ENCODE results near the gene UGT1A9. TPM values are rescaled to one million over a fixed set of nuclear protein-coding genes. Genes with fewer than 3 reads are reported as not detected.
"Not testable (repeated sequence)": the region's sequence is repeated elsewhere in the genome, so short reads cannot be mapped to it uniquely, and the experiment has no call there.

The UGT1A9 gene
- total and polyA plus RNA-seq, 8 donors = 0.73 to 7.0 (median 3.9) TPM; not detected in 5

DNA sequence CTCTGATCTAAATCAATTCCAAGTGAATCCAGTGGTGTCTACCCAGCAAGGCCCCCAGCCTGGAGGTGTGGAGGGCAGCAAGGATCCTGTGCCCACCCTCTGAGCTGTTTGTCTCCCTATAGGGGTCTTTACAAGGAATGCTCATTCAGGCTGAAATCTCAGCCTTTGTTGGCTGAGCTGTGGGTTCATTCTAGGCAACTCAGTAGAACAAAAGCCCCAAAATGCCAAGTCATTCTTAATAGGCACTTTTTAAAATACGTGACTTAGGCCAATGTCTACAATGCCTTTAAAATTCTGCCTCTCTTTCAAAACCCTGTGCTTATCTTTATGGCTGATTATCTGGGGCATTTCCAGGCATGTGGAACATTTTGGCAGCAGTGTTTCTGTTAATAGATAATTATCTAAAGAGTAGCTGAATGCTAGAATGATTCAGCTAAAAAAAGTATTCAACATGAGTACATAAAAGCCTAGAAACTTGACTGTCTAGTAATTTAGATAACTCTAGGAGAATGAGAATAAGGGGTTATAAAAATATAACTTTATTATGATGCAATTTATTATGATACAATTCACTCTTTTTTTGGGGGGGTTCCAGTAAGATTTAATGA, 28.4 kb downstream of the UGT1A9 start:
- Histone ChIP-seq H3K4me1 (peaks cover 0 to 13% (median 5%) of the 10 kb centered on the region in 4 donors), H3K27me3 (no peaks in the 10 kb centered on the region), H3K4me3 (no peak overlapping the region), H3K27ac (peak overlapping the region; percentile 37 to 79 (median 76)), H3K36me3 (no peaks in the 10 kb centered on the region), H3K9me3 (no peaks in the 10 kb centered on the region)
- WGBS, 5 donors = 15 to 46% (median 21%) methylated on average over 1 of the region's 1 CpG
- DNase-seq = peak; percentile 39 to 74
- intact Hi-C loops (cut with DNase I; ENCODE audit: low total_unique reads) = no loop called here
- TF ChIP-seq POLR2AphosphoS5 (IDR thresholded peaks at IDR 0.05) (peak in 2 of 3 donors; percentile 68 to 91), EP300 (IDR thresholded peaks at IDR 0.05) (no peak)

DNA sequence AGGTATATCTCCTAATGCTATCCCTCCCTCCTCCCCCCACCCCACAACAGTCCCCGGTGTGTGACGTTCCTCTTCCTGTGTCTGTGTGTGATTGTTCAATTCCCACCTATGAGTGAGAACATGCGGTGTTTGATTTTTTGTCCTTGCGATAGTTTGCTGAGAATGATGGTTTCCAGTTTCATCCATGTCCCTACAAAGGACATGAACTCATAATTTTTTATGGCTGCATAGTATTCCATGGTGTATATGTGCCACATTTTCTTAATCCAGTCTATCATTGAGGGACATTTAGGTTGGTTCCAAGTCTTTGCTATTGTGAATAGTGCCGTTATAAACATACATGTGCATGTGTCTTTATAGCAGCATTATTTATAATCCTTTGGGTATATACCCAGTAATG, 29.1 kb downstream of the UGT1A9 start:
- 84 to 93% (median 92%) methylated on average over 5 of the region's 5 CpGs for WGBS, 5 donors
- H3K27me3 ChIP-seq; H3K9me3 ChIP-seq; H3K36me3 ChIP-seq; DNase-seq; intact Hi-C loops (cut with DNase I; ENCODE audit: low total_unique reads); H3K4me3 ChIP-seq; H3K27ac ChIP-seq: not testable (repeated sequence)
- peaks cover 0 to 13% (median 6%) of the 10 kb centered on the region in 4 donors for H3K4me1 ChIP-seq

- WGBS, 5 donors = 22 to 33% (median 29%) methylated on average over 3 of the region's 3 CpGs
- H3K9me3 ChIP-seq = no peaks in the 10 kb centered on the region
These were observed 30.5 kb downstream of the UGT1A9 start for GRCh38 chr2:233702238-233702637.

GRCh38 chr2:233705911-233706506, 34.3 kb downstream of the UGT1A9 start:
- WGBS, 5 donors = 29 to 63% (median 42%) methylated on average over 4 of the region's 4 CpGs
- no peaks in the 10 kb centered on the region for H3K9me3 ChIP-seq
- H3K27me3 ChIP-seq = no peaks in the 10 kb centered on the region
- TF ChIP-seq CTCF (IDR thresholded peaks at IDR 0.05) (no peak), POLR2A (IDR thresholded peaks at IDR 0.05) (no peak), EP300 (IDR thresholded peaks at IDR 0.05) (no peak), POLR2AphosphoS5 (IDR thresholded peaks at IDR 0.05) (peak in 2 of 3 donors; percentile 38 to 61)
- peak; percentile 10 to 91 for DNase-seq
- peak overlapping the region; percentile 45 to 74 (median 71) for H3K27ac ChIP-seq
- H3K4me1 ChIP-seq = peaks cover 6 to 37% (median 8%) of the 10 kb centered on the region in 4 donors
- intact Hi-C loops (cut with DNase I; ENCODE audit: low total_unique reads) = no loop called here
- H3K4me3 ChIP-seq = no peak overlapping the region
- H3K36me3 ChIP-seq = no peaks in the 10 kb centered on the region

More at GRCh38 chr2:233702238-233702637, 30.5 kb downstream of the UGT1A9 start:
- no peaks in the 10 kb centered on the region for H3K36me3 ChIP-seq
- peaks cover 3 to 19% (median 11%) of the 10 kb centered on the region in 4 donors for H3K4me1 ChIP-seq
- no peak overlapping the region for H3K27ac ChIP-seq
- TF ChIP-seq CTCF (IDR thresholded peaks at IDR 0.05) (no peak), EP300 (IDR thresholded peaks at IDR 0.05) (no peak), POLR2AphosphoS5 (IDR thresholded peaks at IDR 0.05) (no peak), POLR2A (IDR thresholded peaks at IDR 0.05) (no peak)
- H3K4me3 ChIP-seq = no peak overlapping the region
- DNase-seq = no peak
- H3K27me3 ChIP-seq = no peaks in the 10 kb centered on the region
- intact Hi-C loops (cut with DNase I; ENCODE audit: low total_unique reads) = no loop called here

- Histone ChIP-seq H3K36me3 (no peaks in the 10 kb centered on the region), H3K27me3 (no peaks in the 10 kb centered on the region), H3K9me3 (no peaks in the 10 kb centered on the region), H3K4me1 (peaks cover 6 to 37% (median 11%) of the 10 kb centered on the region in 4 donors), H3K4me3 (no peak overlapping the region), H3K27ac (peak overlapping the region; percentile 45 to 74 (median 71))
- intact Hi-C loops (cut with DNase I; ENCODE audit: low total_unique reads) = no loop called here
- TF ChIP-seq EP300 (IDR thresholded peaks at IDR 0.05) (no peak), CTCF (IDR thresholded peaks at IDR 0.05) (no peak), POLR2A (IDR thresholded peaks at IDR 0.05) (no peak), POLR2AphosphoS5 (IDR thresholded peaks at IDR 0.05) (no peak)
- no peak for DNase-seq
- WGBS, 5 donors = 9 to 100% (median 44%) methylated on average over 1 of the region's 1 CpG
These were observed 35.0 kb downstream of the UGT1A9 start for GRCh38 chr2:233706720-233707119.

All from stomach (tissue), 9 donors.